ENCODE data around the gene RTP5.

RTP5 gene

DNA sequence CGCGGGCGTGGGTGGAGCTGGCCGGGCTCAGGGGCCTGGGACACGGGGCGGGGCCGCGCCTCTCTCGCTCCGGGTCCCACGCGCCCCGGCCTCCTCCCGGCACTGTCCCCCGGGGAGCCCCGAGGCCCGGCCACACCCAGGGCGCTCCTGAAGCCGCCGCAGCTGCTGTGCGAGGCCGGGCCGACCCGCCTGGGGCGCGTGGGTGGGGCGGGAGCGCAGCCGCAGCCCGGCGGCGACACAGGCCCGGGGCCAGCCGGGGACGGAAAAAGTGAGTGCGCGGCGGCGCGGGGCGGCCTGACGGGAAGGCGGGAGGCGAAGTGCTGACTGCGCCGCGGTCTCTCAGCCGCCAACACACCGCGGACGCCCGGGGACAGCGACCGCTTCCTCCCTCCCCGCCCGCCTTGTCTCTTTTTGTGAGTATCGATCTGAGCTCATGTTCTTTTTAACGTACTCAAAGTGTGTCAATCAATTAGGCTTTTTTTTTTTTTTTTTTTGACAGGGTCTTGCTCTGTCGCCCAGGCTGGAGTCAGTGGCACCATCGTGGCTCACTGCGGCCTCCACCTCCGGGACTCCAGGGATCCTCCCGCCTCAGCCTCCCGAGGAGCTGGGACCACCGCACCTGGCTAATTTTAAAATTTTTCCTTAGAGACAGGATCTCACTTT, 25.3 kb upstream of the RTP5 start:
- peak; percentile 88 for DNase-seq

DNA sequence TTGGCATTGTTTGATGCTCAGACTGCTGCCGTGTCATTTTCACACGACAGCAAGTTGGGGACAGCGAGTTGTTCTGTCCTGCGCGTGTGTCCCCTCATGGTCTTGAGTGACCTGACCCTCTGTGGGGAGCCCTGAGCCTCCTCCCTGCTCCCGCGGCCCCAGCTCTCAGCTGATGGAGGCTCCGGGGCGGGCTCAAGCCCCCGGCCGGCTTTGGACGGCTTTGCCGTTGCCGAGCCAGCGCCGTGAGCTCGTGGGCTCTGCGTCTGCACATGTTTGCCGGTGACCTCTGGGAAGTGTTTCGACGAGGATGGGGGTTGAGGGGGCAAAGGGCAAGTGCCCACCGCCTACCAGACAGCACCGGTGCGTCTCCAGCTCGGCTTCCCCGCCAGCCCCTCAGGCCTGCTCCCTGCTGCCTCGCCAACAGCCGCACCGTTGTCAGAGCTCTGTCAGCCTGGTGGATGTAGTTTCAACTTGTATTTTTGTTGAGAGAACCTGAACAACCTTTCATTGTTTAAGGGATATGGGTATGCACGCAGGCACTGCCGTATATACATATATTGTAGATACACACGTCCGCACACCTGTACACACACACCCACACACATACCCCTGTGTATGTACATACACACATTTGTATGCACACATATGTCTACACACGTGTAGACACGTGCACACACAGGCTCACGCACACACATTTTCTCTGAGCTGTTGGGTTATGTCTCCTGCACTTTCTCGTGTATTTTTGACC, 24.5 kb upstream of the RTP5 start:
- DNase-seq: peak; percentile 26

DNA sequence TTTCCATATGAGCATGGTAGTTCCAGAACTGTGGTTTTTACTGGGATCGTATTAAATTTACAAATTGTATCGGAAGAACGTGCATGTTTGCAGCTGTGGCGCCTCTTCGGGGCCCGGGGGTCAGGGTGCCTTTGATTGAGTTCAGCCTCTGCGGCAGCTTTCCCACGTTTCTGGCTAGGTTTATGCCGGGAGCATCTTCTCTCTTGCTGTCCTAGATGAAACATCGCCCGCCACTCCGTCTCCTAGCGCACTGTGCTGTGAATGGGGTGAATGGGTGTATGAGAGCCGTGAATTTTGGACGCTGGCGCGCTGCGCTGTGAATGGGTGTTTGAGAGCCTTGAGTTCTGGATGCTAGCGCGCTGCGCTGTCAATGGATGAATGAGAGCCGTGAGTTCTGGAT, 23.1 kb upstream of the RTP5 start:
- peak; percentile 21 for DNase-seq

DNA sequence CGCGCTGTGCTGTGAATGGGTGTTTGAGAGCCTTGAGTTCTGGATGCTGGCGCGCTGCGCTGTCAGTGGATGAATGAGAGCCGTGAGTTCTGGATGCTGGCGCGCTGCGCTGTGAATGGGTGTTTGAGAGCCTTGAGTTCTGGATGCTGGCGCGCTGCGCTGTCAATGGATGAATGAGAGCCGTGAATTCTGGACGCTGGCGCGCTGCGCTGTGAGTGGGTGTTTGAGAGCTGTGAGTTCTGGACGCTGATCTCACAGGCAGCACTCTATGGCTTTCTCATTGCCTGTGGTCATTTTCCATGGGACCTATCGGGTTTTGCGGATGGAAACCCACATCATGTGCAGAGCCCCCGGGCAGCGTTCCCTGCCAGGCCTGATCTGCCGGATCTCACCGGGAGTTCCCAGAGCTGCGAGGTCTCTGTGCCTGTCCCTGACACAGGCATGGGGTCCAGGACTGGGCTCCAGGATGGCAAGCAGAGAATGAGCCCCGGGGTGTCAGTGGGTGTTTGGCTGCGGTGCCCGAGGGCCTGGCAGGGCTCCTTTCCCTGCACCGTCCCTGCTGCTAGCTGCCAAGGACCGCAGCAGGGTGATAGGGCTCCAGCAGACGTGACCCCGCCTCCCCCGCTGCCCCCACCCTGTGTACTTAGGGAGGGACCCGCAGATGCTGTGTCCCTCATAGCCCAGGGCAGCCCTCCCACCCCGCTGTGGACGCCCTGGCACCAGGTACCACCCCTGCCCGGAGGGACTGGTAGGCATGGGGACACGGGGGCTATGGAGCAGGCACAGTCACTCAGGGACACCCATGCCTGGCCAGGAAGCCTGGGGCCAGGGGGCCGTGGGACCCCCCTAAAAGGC, 20.5 kb upstream of the RTP5 start:
- DNase-seq: peak; percentile 20

DNA sequence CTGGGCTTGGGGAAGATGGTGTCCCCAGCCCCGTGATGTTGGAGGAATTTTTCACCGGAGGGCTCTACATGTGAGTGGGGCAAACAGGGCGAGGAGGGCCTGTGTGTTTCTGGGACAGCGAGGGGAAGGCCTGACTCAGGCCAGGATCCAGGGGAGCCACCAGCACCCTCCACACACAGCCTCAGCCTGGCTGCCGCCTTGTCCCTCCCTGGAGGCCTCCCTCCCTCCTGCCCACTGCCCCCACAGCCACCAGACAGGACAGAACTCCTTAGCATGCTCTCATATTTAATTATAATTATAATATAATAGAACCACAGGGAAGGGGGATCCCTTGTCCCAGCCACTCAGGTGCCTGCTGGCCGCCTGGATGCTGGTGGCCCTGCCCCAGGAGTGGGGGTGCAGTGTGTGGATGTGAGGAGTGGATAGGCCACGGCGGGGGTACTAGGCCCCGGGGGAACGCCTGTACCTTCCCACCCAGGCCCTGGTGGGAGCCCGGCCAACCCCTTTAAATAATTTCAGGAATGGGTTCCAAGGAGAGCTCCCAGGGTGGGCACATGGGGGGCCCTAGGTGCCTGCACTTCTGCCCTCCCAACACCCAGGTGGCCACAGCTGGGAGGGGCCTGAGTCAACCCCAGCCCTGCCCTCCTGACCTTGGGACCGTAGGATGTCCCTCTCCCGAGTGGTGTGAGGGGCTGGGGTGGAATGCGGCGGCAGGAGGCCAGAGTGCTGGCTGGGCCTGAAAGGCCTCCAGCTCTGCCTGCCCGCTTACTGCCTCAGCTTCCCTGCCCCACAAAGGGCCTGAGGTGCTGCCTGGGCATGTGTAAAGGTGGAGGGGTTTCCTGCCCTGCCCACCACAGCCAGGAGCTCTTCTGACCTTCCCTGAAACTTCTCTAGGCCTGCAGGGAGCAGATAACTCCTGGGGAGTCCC, 19.6 kb upstream of the RTP5 start:
- peak; percentile 12 for DNase-seq

DNA sequence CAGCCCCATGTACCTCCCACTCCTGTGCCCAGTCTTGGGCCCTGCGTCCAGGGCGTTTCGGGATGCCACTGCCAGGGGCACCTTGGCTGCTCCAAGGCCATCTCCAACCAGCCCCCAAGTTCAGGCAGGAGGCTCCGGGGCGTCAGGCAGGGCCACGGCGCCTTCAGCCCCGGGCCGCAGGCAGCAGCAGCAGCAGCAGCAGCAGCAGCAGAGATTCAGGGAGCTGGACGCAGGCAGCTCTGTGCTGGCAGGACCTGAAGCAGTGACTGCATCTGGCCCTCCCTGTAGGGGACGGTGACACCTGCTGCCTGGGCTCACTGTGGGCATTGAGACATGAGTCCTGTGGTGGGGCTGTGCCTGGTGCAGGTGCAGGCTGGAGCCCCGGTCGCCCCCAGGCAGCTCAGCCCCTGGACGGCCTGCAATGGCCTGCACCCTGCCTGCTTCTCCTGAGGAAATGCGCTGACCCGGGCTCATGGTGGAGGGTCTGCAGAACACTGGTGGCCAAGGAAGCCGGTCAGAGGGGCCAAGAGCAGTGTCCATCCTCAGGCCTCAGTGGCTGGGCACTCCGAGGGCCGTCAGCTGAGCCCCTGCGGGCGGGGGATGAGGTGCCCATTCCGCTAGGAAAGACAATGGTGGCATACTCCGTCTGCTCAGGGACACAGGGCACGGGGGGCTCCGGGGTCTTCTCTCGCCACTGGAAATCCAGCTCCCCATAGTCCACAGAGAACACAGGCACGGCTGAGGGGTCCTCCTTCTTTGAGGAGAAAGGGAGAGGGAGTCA, 18.8 kb upstream of the RTP5 start:
- DNase-seq: peak; percentile 10

DNA sequence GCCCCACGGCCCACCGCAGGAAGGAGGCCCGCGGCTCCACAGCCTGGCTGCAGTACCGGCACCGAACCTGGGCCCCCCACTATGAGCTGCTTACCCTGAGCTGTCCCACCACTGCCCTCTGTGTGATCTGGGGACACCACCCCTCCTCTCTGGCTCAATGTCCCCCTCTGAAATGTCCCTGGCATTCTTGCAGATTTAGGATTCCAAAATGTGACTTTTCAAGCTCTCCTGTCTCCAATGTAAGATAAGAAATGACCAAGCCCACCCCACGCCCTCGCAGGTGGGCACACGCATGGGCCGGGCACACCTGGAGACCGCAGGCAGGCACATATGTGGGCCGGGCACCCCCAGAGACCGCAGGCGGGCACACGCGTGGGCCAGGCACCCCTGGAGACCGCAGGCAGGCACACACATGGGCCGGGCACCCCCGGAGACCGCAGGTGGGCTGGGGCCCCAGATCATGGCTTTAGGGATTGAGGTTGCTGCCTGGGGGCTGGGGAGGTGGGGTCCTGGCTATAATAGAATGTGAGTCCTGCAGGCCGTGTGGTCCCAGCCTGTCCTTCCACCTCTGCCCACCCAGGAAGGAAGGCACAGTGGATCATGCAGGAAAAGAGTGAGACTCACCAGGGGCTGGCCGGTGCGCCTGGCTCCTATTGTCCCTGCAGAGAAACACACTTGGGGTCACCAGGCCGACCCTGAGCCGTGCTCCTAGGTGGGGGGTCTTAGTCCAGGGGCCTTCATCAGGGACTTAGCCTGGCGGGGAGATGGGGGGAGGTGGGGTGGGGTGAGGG, 18.0 kb upstream of the RTP5 start:
- DNase-seq: peak; percentile 10

DNA sequence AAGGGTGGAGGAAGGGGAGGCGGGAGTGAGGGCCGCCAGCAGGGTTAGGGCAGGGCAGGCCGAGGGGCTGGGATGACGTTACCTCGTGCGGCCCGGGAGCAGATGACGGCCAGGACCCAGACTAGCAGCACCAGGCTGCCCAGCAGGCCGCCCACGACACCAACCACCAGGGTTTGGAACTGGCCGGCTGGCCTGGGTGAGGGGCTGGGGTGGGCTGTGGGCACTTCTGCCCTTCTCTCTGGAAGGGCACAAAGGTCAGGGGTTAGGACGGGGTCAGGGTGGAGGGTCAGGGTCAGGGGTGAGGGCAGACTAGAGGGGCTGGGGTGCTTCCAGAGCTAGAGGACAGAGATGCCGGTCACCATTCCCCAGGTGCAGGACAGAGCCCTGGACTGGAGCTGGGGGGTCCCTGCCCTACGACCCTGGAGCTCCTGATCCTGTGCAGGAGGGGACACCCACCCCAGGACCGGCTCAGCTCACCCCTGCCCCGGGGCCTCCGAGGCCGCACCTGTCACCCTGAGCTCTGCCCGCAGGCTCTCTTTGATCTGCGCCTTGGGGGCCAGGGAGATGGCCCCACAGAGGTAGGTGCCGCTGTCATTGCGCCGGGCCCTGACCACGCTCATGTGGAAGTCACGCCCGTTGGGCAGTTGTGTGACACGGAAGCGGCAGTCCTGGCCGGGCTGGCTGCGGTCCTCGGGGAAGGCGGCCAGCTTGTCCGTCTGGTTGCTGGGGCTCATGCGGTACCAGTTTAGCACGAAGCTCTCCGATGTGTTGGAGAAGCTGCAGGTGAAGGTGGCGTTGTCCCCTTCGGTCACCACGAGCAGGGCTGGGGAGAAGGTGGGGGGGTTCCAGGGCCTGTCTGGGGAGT, 17.2 kb upstream of the RTP5 start:
- peak; percentile 21 for DNase-seq

DNA sequence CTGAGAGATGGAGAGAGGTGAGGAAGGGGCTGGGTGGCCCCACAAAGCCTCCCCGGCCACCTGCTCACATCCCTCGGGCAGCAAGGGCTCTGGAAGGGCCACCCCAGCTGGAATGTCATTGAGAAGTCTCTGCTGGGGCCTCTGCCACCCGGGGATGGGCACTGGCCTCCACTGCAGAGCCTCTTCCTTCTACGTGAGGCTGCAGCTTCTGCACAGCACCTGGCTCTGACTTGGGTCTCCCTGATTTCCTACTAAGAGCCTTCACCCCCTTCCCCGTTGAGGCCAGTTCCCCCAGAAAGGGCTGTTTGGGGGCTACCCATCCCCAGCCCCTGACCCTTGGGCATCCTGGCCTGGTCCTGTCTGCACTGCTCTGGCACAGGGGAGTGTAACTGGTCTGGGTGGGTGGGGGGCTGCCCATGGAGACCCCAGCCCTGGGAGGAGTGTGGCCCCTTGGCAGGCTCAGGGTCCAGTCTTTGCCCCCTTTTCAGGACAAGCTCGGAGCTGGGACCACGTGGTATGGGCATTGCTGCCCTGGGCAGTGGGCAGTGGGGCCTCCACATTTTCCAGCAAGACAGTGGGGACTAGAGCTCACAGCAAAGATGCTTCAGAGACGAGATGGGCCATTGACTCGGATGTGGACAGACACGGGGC, 16.4 kb upstream of the RTP5 start:
- peak; percentile 20 for DNase-seq

DNA sequence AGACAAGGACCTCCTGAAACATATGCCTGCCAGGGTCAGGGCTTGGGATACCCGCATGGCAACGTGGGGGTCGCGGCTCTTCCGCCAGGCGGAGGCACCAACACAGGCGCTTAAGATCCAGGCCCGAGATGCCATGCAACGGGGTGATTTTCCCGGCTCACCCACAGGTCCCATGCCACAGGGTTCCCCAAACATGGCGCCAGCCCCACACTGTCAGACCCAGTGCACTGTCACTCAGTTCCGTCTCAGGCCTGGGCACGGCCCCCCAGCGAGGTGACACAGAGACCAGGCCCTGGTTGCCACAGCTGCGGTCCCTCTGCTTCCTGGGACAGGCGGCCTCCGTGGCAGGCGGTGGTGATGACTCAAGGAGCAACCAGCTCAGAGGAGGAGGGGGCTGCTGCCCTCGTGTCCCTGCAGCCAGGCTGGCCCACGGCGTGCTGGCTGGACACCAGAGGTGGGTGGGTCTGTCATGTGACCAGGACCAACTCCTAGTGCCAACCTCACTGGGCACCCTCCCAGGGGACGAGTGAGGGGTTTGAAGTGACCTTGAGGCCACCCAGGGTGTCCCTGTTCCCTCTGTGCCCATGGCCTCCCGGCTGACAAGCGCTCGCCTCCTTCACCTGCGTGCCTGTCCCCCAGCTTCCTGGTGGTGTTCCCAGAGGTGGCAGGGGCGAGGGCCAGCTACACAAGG, 15.7 kb upstream of the RTP5 start:
- DNase-seq: peak; percentile 23

DNA sequence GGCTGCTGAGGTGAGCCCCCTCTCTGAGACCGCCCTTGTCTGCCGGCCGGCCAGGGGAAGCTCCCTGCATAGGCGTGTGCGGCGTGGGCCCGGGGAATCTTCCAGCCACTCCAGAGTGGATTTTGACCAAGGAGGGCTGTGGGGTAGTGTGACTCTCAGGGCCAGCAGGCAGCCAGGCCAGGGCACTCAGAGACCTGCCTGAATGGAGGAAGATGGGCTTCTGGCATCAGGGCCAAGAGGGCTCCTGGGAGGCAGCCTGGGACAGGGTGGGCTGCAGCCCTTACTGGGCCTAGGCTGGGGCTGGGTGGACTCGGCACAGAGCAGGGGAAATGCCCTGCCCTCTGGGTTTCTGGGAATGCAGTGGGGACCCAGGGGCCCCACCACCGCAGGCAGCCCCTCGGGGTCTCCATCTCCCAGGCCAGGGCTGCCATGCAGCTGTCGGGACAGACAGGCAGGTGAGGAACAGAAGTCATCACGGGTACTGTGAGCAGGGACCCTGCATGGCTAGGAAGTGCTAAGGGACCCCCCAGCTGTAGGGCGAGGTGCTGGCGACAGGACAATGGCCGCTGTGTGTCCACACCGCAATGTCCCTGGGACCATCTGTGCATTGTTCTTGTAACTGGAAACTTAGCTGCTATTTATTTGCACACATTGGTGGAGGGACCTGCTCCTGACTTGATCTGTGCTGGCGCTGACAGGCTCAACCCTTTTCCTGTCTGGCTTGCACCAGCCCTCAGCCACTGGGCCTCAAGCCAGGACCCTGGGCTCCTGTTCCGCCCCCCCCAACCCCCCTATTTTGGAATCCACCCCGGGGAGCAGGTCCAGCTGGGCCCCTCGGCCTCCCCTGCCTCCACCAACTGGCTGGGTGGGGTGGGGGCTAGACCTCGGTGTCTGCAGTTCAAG, 14.9 kb upstream of the RTP5 start:
- DNase-seq: peak; percentile 43

DNA sequence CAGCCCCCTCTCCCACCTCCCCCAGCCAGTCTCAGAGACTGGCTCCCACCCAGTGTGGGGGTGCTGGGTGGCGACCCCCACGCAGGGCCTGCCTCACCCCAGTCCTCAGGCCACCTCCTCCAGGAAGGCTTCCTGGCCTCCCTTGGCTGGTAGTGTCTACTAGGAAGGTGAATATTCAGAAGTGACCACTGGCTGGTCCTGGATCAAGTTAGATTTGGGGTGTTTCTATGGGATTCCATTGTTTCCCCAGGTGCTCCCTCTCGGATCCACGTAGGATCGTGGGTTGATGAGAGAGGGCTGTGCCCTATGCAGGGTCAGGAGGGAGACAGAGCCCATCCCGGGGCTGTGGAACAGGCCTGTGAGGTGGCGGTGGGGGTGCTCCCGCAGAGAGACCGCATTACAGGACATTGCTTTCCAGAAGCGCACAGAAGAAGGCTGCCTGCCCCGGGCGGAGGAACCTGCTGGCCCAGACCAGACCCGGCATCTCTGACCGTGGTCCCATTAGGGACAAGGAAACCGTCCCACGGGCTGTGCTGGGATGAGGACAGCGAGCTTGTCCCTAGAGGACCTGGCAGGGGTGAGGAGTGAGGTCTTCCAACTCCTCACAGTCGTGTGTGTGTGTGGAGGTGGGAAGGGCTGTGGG, 14.2 kb upstream of the RTP5 start:
- DNase-seq: peak; percentile 12

DNA sequence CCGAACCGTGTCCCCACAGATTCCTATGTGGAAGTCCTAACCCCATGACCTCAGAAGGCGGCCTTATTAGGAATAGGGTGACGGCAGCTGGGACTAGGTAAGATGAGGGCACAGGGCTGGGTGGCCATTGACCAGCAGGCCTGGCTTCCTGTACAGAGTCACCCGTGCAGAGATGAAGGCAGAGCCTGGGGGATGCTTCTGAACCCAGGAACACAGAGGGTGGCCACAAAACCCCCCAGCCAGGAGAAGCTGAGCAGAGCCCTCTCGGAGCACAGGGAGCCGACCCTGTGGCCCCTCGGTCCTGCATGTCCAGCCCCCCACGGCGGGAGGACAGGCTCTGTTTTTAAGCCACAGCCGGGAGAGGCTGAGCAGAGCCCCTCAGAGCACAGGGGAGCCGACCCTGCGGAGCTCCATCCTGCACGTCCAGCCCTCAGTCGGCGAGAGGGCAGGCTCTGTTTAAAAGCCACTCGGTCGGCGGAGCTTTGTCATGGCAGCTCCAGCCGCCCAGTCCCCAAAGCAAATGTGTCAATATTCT, 13.6 kb upstream of the RTP5 start:
- DNase-seq: no peak

DNA sequence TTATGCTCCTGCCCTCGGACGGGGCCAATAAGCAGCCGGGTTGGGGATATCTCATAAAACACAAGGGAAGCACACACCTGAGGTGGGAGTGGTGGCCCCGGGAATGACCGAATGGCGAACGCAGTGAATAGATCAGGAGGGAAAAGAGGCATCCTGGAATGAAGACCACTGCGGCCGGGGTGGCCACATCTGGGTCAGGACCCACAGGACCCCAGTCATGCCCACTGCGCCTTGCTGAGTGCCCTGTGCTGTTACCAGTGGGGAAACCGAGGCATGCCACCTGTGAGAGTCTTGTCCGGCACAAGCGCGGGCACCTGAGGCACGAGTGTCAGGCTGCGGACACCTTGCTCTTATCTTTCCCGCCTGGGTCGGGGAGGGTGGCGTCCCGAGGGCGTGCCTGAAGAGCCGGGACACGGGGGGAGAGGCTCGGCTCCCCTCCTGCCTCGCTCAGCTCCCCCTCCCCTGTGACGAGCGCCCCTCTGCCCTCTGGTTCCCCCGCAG, 12.4 kb upstream of the RTP5 start:
- DNase-seq: no peak

DNA sequence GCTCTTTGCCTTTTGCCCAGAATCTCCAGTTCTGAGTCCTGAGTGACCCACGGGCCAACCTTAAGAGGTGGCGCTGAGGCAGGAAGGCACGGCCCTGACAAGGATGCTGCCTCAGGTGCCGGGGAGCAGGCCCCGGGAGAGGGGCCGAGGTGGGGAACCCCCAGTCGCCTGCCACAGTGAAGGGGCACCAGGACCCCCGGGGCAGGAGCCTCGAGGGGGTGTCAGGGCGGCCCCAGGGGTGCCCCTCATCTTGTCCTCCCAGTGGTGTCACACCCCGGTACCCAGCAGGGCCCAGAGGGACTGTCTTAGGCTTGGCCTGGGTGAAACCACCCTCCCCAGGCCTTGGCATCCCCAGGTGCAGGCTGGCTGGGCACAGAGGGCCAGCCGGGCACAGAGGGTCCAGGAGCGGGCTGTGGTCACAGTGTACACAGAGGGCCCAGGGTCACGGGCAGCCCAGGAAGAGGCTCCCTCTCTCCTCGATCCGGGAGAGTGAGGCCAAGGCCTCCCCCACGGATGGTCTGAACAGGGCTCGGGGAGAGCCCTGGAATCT, 11.9 kb upstream of the RTP5 start:
- no peak for DNase-seq

Measured in right hindlimb (tissue), 1 donor.